Natural killer cell (primary cell): ENCODE results near the gene KHDC1L. TPM values are rescaled to one million over a fixed set of nuclear protein-coding genes. Genes with fewer than 3 reads are reported as not detected.
"Not testable (repeated sequence)": the region's sequence is repeated elsewhere in the genome, so short reads cannot be mapped to it uniquely, and the experiment has no call there.

Experiments used
- ATAC-seq, 3 donors: fragments of 150-1000 bp in 2 of 3; fragments of 200-7000 bp in 1 of 3; cut with Tn5 transposase; 1 replicate in 1 of 3; 2 replicates in 2 of 3; pipeline ENCODE4 v1.10.0; 2021; ENCODE audit warnings: mild to moderate bottlenecking in 2 of 3, moderate library complexity in 2 of 3
- DNase-seq, 2 donors: peaks; one replicate each; pipeline versions ENCODE4 v3.0.0 to v3.0.0-alpha.2; 2013 to 2021; ENCODE audit warnings: mixed read lengths in 1 of 2
- H3K27ac ChIP-seq: one replicate; pipeline ENCODE4 v1.5.1; 2013; ENCODE audit warnings: mild to moderate bottlenecking, low read length
- H3K27me3 ChIP-seq: one replicate; pipeline ENCODE4 v1.6.1; 2013; ENCODE audit warnings: low read length; ENCODE audit not compliant: control insufficient read depth, insufficient read depth
- H3K36me3 ChIP-seq: one replicate; pipeline ENCODE4 v1.6.1; 2013; ENCODE audit warnings: low read length; ENCODE audit not compliant: control insufficient read depth, insufficient read depth
- H3K4me1 ChIP-seq: one replicate; pipeline ENCODE4 v1.6.1; 2013; ENCODE audit warnings: low read length; ENCODE audit not compliant: control insufficient read depth, insufficient read depth
- H3K4me3 ChIP-seq: one replicate; pipeline ENCODE4 v1.5.1; 2013; ENCODE audit warnings: low read length
- H3K9me3 ChIP-seq: one replicate; pipeline ENCODE4 v1.6.1; 2013; ENCODE audit warnings: low read length; ENCODE audit not compliant: control insufficient read depth, insufficient read depth
- H3K27ac Mint-ChIP-seq, 2 donors: one replicate each; pipeline ENCODE4 v1.8.0; 2022; ENCODE audit warnings: mild to moderate bottlenecking in 2 of 2, mixed read lengths in 2 of 2, moderate library complexity in 1 of 2
- H3K27me3 Mint-ChIP-seq, 2 donors: one replicate each; pipeline ENCODE4 v1.8.0; 2022; ENCODE audit warnings: low read depth in 2 of 2, mixed read lengths in 2 of 2
- H3K36me3 Mint-ChIP-seq: one replicate; pipeline ENCODE4 v1.8.0; 2022; ENCODE audit warnings: mixed read lengths
- H3K4me1 Mint-ChIP-seq, 2 donors: one replicate each; pipeline ENCODE4 v1.8.0; 2022; ENCODE audit warnings: mixed read lengths in 2 of 2
- H3K4me3 Mint-ChIP-seq: one replicate; pipeline ENCODE4 v1.8.0; 2022; ENCODE audit warnings: mild to moderate bottlenecking, moderate library complexity, mixed read lengths
- H3K9me3 Mint-ChIP-seq, 2 donors: one replicate each; pipeline ENCODE4 v1.8.0; 2022; ENCODE audit warnings: mixed read lengths in 2 of 2
- CTCF ChIP-seq: fragments of 200-600 bp; IDR thresholded peaks from one replicate; pipeline ENCODE4 v1.8.0; 2022; ENCODE audit warnings: antibody characterized with exemption
- WGBS: methylation state at CpG from one replicate; pipeline ENCODE4 v1.1.7; 2013; ENCODE audit warnings: missing lambda C conversion rate; ENCODE audit not compliant: insufficient coverage; 5-methylcytosine and 5-hydroxymethylcytosine counted together
- intact Hi-C: fragments of 100-400 bp; cut with micrococcal nuclease; formaldehyde crosslinking; loops from one replicate; pipeline ENCODE4 v1.14.2; 2022
- total RNA-seq, 4 donors: library from RNA; stranded (reverse); fragments of 120-200 nt in 1 of 4; gene quantifications; one replicate each; pipeline versions ENCODE4 v1.2.3 to v1.2.4, GENCODE V29; 2013 to 2022

Gene KHDC1L
- total RNA-seq, 3 donors from 2014 or later (not counting 1 experiment from before 2014, with no cell fraction given): 0.45 to 2.1 TPM; not detected in 1

GRCh38 chr6:73263570-73263909 is 38.2 kb upstream of the KHDC1L start:
- ATAC-seq: no peak
- Mint-ChIP-seq H3K27me3 (no peaks in the 10 kb centered on the region), H3K9me3 (no peaks in the 10 kb centered on the region), H3K4me1 (peaks cover 24 to 25% of the 10 kb centered on the region in 2 donors), H3K4me3 (peak overlapping the region; percentile 85), H3K36me3 (no peaks in the 10 kb centered on the region), H3K27ac (peak overlapping the region; percentile 26 to 85)
- peak overlapping the region; percentile 77 for H3K27ac ChIP-seq
- no peak for DNase-seq
- no peak for TF ChIP-seq CTCF
- H3K27me3 ChIP-seq: no peaks in the 10 kb centered on the region
- WGBS: 16% methylated on average over 7 of the region's 7 CpGs
- intact Hi-C loops: no loop called here
- H3K9me3 ChIP-seq: no peaks in the 10 kb centered on the region
- peaks cover 2% of the 10 kb centered on the region for H3K36me3 ChIP-seq
- H3K4me1 ChIP-seq: peaks cover 18% of the 10 kb centered on the region
- peak overlapping the region; percentile 79 for H3K4me3 ChIP-seq

- no peaks in the 10 kb centered on the region for H3K9me3 Mint-ChIP-seq
- peak; percentile 83 to 86 (median 84) for ATAC-seq
- under 1% methylated on average over 63 of the region's 63 CpGs for WGBS
Observed at GRCh38 chr6:73262671-73263569, 37.6 kb upstream of the KHDC1L start, which contains the start of gene KHDC1. KHDC1 (minus strand) TSS chr6:73263196; CDS start chr6:73242517, 20,679 bp downstream.

GRCh38 chr6:73258721-73259120 is 33.4 kb upstream of the KHDC1L start:
- no peak overlapping the region for H3K27ac Mint-ChIP-seq
- intact Hi-C loops: no loop called here
- Histone ChIP-seq H3K27ac (no peak overlapping the region), H3K27me3 (no peaks in the 10 kb centered on the region), H3K4me1 (peaks cover 10% of the 10 kb centered on the region), H3K9me3 (no peaks in the 10 kb centered on the region), H3K36me3 (no peaks in the 10 kb centered on the region), H3K4me3 (no peak overlapping the region)
- ATAC-seq (no peak), DNase-seq (no peak)
- WGBS: 100% methylated on average over 1 of the region's 1 CpG
- TF ChIP-seq CTCF: no peak
- peaks cover 11 to 12% of the 10 kb centered on the region in 2 donors for H3K4me1 Mint-ChIP-seq
- no peaks in the 10 kb centered on the region for H3K9me3 Mint-ChIP-seq
- H3K4me3 Mint-ChIP-seq: no peak overlapping the region
- H3K36me3 Mint-ChIP-seq: no peaks in the 10 kb centered on the region
- no peaks in the 10 kb centered on the region for H3K27me3 Mint-ChIP-seq

More at GRCh38 chr6:73262671-73263569, 37.6 kb upstream of the KHDC1L start, which contains the start of gene KHDC1:
- Mint-ChIP-seq H3K36me3 (no peaks in the 10 kb centered on the region), H3K4me3 (peak within 1 kb of the TSS; percentile 85), H3K4me1 (peaks cover 24 to 25% of the 10 kb centered on the region in 2 donors), H3K27me3 (no peaks in the 10 kb centered on the region), H3K27ac (peak within 1 kb of the TSS; percentile 83 to 85)
- no peak for TF ChIP-seq CTCF
- H3K9me3 ChIP-seq: no peaks in the 10 kb centered on the region
- no peaks in the 10 kb centered on the region for H3K36me3 ChIP-seq
- no peaks in the 10 kb centered on the region for H3K27me3 ChIP-seq
- H3K4me1 ChIP-seq: peaks cover 18% of the 10 kb centered on the region
- H3K27ac ChIP-seq: peak within 1 kb of the TSS; percentile 84
- peak; percentile 51 to 79 for DNase-seq
- peak within 1 kb of the TSS; percentile 79 for H3K4me3 ChIP-seq
- intact Hi-C loops: no loop called here

GRCh38 chr6:73254323-73254722 is 29.0 kb upstream of the KHDC1L start:
- H3K27ac Mint-ChIP-seq, H3K36me3 ChIP-seq, H3K4me3 Mint-ChIP-seq, H3K36me3 Mint-ChIP-seq, H3K27me3 Mint-ChIP-seq, H3K27me3 ChIP-seq, H3K4me1 Mint-ChIP-seq, H3K4me3 ChIP-seq, DNase-seq, H3K4me1 ChIP-seq, H3K27ac ChIP-seq, intact Hi-C loops, H3K9me3 ChIP-seq, ATAC-seq, H3K9me3 Mint-ChIP-seq: not testable (repeated sequence)
- WGBS: 100% methylated on average over 3 of the region's 5 CpGs
